AG04450 (cell line): Measurements from ENCODE around the gene CHRDL2. TPM values are rescaled to one million over a fixed set of nuclear protein-coding genes. Genes with fewer than 3 reads are reported as not detected.

Experiments
- CTCF ChIA-PET: fragments of 300-600, 350-600 bp; formaldehyde crosslinking; extraction: SDS; loops from one replicate; lab custom pipeline; 2022; ENCODE audit warnings: antibody characterized with exemption, inconsistent platforms; lab: Charles Lee
- POLR2A ChIA-PET: fragments of 350-600 bp; formaldehyde crosslinking; extraction: SDS; loops from one replicate; lab custom pipeline; 2021; ENCODE audit warnings: antibody characterized with exemption, inconsistent platforms; lab: Yijun Ruan, JAX
- DNase-seq: peaks from one replicate; pipeline ENCODE4 v3.0.0-alpha.2; 2011; ENCODE audit warnings: low read depth, low spot score
- H3K27ac ChIP-seq: one replicate; pipeline ENCODE4 v1.5.1; 2012; ENCODE audit warnings: low read depth, low read length, control low read depth
- H3K27me3 ChIP-seq: one replicate; pipeline ENCODE4 v1.6.0; 2012; ENCODE audit warnings: low read length; ENCODE audit not compliant: control insufficient read depth, insufficient read depth
- H3K4me3 ChIP-seq: 2 replicates; pipeline ENCODE4 v1.5.1; 2011; ENCODE audit warnings: mild to moderate bottlenecking, low read depth, low read length, control low read depth
- H3K9me3 ChIP-seq: 2 replicates; pipeline ENCODE4 v1.5.1; 2012; ENCODE audit warnings: low read length; ENCODE audit not compliant: control insufficient read depth, insufficient read depth
- CTCF ChIP-seq: IDR thresholded peaks from 2 replicates; pipeline ENCODE4 v1.5.1; 2011; ENCODE audit warnings: low read depth, low read length, control low read depth, inconsistent platforms
- polyA plus RNA-seq: library from polyadenylated mRNA; depleted of rRNA; stranded (reverse); fragments of >200 nt; gene quantifications from 2 replicates; pipeline ENCODE4 v1.2.3, GENCODE V29; 2011; rRNA removed
- small RNA-seq: library from RNA; depleted of rRNA; stranded (forward); fragments of <200 nt; gene quantifications from one replicate; pipeline ENCODE3, GENCODE V24; 2012; ENCODE audit warnings: low read depth; ENCODE audit not compliant: insufficient read length

Gene CHRDL2
- polyA plus RNA-seq, 1 experiment = 0.88 TPM

GRCh38 chr11:74647831-74648230 is 83.4 kb downstream of the CHRDL2 start:
- H3K9me3 ChIP-seq = no peaks in the 10 kb centered on the region
- no peaks in the 10 kb centered on the region for H3K27me3 ChIP-seq
- H3K27ac ChIP-seq = no peak overlapping the region
- POLR2A ChIA-PET = no interaction called here
- CTCF ChIA-PET = no interaction called here
- no peak for DNase-seq
- no peak overlapping the region for H3K4me3 ChIP-seq
- TF ChIP-seq CTCF = no peak

- no peak for DNase-seq
- TF ChIP-seq CTCF = no peak
- H3K27me3 ChIP-seq = no peaks in the 10 kb centered on the region
- no peaks in the 10 kb centered on the region for H3K9me3 ChIP-seq
- ChIA-PET POLR2A (no interaction called here), CTCF (no interaction called here)
- H3K4me3 ChIP-seq = no peak overlapping the region
- no peak overlapping the region for H3K27ac ChIP-seq
Observed at GRCh38 chr11:74647404-74647803, 83.8 kb downstream of the CHRDL2 start.

DNA sequence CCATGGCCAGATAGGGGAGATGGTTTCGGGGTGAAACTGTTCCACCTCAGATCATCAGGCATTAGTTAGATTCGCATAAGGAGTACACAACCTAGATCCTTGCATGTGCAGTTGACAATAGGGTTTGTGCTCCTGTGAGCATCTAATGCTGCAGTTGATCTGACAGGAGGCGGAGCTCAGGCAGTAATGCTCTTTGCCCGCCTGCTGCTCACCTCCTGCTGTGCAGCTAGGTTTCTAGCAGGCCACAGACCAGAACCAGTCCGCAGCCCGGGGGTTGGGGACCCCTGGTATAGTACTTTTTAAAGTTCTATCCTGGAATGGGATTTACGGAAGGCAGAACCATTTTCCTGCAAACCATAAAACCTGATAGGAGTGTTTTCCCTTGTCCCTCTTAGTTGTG is 84.3 kb downstream of the CHRDL2 start:
- ChIA-PET CTCF (no interaction called here), POLR2A (no interaction called here)
- Histone ChIP-seq H3K27me3 (no peaks in the 10 kb centered on the region), H3K27ac (no peak overlapping the region), H3K4me3 (no peak overlapping the region), H3K9me3 (no peaks in the 10 kb centered on the region)
- DNase-seq = no peak
- no peak for TF ChIP-seq CTCF

Small RNAs within 50 kb of the gene (small RNA-seq; reads per million reads assigned to genes)
- 1.1 reads per million for gene MIR4696
- gene RANP3 = not detected
- gene RN7SKP297 = not detected

Other genes starting within 250 kb of the CHRDL2 start
- 2.1 TPM in 2 replicates for gene LIPT2, start 237.7 kb downstream of the CHRDL2 start, polyA plus RNA-seq
- gene POLD3, start 138.8 kb downstream of the CHRDL2 start, polyA plus RNA-seq = 10.0 and 14.8 TPM in 2 replicates
- gene RNF169, start 17.4 kb upstream of the CHRDL2 start, polyA plus RNA-seq = 10.0 and 12.3 TPM in 2 replicates
- 5.6 and 7.0 TPM in 2 replicates for gene XRRA1, start 217.7 kb upstream of the CHRDL2 start, polyA plus RNA-seq
- gene SPCS2, start 217.8 kb upstream of the CHRDL2 start, polyA plus RNA-seq = 108 and 195 TPM in 2 replicates